KG1 (cell line): ENCODE results near the gene GIT2.

ENCODE experiments used
- DNase-seq: peaks from one replicate; lab custom pipeline; 2025; lab: John Stamatoyannopoulos, UW

GIT2 gene

DNA sequence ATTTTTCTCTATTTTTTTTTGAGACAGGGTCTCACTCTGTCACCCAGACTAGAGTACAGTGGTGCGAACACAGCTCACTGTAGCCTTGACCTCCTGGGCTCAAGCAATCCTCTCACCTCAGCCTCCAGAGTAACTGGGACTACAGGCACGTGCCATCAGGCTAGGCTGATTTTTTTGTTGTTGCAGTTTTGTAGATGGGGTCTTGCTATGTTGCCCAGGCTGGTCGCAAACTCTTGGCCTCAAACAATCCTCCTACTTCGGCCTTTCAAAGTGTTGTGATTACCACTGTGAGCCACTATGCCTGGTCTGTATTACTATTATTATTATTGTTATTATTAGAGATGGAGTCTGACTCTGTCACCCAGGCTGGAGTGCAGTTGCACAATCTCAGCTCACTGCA is 23.3 kb downstream of the GIT2 start:
- no peak for DNase-seq

DNA sequence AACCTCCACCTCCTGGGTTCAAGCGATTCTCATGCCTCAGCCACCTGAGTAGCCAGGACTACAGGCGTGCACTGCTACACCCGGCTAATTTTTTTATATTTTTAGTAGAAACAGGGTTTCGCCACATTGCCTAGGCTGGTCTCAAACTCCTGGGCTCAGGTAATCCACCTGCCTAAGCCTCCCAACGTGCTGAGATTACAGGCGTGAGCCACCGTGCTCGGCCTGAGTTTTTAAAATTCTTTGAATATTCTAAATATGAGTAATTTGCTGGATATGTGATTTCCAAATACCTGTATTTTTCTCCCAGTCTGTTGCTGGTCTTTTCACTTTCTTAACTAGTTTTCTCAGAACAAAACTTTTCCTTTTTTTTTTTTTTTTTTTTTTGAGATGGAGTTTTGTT is 27.4 kb downstream of the GIT2 start:
- no peak for DNase-seq

DNA sequence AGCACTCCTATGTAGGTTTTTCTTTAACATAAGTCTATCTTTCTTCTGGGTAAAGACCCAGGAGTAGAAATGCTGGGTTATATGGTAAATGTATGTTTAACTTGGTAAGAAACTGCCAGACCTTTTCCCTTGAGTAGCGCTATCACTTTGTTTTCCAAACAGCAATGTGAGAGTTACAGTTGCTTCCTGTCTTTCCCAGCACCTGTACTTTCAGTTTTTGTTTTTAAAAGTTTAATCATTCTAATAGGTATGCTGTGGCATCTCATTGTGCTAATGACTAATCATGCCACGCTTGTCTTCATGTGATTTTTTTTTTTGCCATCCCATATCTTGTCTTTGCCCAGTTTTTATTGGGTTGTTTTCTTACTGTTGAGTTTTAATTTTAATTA is 28.1 kb downstream of the GIT2 start:
- DNase-seq = no peak

DNA sequence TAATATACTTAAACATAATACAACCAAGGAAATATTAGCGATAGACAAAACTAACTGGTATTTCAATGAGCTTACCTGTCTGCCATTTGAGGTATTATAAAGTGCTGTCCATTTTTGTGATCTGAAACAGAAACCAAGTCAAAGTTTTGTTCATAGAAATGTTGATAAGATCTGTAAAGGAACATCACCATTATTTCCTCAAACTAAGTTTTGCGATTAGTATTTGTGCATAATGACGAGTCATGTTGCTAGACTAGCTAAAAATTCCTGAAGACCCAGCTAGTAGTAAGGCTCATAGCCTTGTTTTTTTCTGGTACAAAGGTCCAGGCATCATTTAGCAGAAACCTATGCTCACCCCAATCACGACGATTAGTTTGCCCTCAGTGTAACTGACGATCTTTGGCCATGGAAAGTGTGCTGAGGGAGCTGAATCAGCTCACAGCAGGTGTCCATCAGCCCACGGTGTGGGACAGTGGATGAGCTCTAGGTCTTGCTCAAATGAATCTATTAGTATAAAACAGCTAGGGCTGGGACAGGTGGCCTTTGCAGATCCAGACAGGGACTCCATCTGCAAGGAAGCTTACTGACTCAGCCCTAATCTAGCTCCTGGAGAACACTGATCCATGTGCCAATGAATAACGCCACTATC is 28.7 kb downstream of the GIT2 start:
- no peak for DNase-seq

DNA sequence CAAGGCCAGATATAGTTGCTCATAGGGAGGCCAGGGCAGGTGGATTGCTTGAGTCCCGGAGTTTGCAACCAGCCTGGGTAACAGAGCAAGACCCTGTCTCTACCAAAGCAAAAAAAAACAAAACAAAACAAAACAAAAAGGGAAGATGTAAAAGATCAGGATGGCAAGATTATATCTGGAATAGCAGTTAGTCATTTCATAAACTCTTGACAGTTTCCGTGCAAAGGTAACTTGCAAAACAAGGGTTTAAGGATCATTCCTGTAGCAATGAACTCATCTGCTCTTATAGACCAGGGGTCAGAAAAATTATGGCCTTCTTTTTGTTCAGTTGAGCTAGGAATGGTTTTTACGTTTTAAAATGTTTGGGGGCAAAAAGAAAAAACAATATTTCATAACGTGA is 29.6 kb downstream of the GIT2 start:
- DNase-seq = no peak

DNA sequence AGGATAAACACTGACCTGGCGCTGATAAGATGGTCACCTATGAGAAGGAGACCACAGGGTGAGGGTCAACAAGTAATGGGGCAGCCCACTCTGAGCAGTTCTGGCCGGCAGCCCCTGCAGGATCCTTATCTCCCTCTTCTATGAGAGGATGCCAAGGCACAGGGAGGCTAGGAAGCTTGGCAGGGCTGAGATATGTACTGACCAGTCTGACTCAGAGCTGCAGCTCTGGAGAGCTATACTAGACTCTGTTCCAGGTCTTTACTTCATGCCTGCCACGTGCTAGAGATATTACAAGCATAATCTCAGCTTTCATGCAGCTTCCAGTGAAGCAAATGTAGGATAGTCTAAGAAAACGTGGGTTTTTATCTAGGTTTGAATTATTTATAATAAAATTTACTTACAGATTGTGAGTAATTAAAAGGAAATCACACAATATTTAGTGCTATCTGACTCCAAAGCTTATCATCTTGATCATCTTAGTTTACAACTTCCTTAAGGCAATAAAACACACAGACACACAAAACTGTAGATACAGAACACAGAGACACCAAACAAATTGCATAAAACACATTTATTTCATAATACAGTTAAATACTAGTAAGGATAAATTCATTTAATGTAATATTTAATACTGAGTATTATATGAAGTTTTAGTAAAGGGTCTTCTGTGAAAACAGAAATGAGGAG is 32.3 kb downstream of the GIT2 start:
- no peak for DNase-seq

DNA sequence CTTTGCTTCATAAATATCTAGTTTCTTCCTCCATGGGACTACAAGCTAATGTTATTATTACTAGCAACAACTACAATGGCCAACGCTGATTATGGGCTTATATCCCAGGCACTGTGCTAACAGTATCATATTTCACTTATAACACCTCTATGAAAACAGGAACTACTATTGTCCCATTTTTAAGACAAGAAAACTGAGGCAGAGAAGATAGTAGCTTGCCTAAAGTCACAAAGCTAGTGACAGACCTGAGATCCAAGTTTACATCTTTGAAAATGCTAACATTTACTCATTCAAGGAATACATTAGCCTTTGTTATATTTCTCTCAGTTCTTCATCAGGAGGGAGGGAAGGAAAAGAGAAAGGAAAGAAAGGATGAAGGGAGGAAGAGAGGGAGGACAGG is 32.8 kb downstream of the GIT2 start:
- no peak for DNase-seq

DNA sequence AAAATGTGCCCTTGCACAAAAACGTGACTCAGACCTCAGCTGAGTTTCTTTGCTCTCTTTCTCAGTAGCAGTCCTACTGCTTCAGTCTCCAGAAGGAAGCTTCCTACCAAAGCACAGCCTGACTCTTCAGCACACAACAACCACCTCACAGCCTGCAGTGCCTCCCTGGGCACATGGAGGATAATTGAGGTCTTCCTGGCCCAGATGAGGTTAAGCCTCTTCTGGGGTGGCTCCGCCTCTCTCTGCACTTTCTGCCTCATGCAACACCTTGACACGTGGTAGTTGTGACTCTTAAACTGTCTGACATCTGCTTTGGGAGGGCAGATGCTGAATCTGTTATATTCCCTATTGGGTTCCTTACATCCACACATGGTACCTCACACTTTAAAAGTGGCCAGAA is 33.8 kb downstream of the GIT2 start:
- no peak for DNase-seq

DNA sequence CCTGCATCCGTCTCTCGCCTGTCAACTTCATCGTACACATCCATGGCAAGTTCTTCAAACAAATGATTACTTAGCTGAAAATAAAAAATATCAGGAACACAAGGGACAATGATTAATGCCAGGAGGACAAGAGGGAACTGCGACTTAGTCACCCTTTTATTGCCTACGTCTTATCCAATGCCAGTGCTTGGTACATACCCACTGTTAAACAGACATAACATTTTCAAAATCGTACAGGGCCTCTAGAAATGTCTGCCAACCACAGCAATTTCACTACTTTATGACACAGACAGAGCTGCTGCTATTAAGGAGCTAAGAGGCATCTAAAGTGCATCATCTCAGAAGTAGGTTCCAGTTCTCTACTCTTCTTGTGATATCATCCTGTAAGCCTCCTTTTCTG is 34.6 kb downstream of the GIT2 start:
- DNase-seq = no peak

DNA sequence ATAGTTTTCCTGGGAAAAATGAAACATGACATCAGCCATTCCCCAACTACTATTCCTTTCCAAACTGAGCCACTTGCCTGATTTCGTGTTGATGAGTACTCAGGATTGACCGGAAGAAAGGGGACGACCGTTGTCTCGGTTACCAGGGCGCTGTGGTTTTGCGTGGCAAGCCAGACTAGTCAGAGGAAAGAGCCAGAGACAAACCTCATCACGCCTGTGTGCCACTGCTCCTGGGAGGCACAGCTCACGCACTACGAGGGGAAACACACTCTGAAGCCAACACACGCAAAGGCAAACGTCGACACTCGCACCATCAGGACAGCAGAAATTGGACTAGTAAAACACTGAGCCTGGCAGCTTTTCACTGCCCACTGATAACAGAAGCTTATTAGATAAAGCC is 35.0 kb downstream of the GIT2 start:
- DNase-seq = no peak

DNA sequence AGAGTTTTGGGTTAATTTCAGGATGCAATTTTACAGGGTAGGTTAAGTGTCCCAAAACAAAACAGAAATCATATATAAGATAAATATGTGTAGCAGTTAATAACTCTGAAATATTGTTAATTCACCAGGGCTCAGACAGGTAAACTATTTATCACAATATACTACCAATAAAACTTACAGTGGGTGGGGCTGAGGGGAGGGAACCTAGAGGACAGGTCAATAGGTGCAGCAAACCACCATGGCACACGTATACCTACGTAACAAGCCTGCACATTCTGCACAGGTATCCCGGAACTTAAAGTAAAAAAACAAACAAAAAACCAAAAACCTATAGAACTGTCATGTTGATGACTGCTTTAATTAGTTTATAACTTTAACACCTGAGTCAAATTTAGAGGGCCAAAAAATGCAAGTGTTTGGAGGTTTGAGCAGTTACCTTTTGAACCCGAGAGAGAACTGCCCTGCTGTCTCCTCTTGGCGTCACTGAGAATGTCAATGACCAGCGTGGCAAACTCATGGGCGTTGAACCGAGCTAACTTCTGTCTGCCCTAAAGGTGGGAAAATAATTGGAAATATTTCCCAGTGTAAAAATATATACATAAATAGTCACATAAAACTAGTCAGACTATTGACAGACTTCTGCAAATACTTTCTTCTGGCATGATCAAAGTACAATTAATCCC is 36.6 kb downstream of the GIT2 start:
- no peak for DNase-seq

DNA sequence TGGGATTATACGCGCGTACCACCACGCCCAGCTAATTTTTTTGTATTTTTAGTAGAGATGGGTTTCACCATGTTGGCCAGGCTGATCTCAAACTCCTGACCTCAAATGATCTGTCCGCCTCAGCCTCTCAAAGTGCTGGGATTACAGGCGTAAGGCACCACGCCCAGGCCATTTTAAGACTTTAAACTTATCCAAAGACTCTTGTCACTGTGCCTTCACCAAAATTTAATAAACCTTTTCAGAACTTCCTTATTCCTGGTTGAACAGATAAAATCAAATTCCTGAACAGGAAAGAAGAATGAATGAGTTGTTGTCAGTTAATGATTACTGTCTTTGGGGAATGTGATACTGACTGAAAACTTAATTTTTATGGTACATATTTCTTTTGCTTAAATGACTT is 37.8 kb downstream of the GIT2 start:
- DNase-seq = no peak

DNA sequence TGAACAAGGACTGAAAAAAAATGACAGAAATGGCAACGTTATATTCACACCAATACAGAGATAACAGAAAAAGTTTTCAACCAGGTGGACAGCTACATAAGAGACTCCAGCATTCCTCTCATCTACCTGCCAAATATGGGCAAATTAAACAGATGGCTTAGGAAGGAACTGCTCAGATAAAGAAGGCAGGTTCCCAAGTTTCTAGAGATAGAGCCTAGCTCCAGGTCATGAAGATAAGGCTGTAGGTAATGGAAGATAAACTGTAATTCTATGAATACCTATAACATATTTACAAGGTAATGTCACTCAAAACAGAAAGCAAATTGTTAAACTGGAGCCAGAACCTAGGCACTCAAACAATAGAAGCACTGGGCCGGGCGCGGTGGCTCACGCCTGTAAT is 42.5 kb downstream of the GIT2 start:
- no peak for DNase-seq

DNA sequence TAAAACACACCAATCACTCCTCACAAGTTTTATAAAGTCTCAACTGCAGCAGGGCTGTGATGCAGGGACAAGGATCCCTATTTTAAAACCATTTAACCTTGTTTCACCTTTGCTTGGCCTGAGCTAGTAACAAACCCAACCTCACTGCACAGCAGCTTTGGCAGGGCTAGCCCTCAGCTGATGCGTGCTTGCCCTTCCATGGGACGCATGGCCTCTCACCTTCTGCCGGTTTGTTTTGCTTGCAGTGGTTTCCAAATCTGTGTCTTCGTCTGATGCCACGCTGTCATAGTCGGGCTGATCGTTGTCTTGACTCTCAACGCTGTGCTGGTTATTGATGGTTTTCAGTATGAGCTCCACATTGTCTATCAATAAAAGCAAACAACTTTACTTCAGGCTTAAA is 43.3 kb downstream of the GIT2 start:
- DNase-seq = no peak

DNA sequence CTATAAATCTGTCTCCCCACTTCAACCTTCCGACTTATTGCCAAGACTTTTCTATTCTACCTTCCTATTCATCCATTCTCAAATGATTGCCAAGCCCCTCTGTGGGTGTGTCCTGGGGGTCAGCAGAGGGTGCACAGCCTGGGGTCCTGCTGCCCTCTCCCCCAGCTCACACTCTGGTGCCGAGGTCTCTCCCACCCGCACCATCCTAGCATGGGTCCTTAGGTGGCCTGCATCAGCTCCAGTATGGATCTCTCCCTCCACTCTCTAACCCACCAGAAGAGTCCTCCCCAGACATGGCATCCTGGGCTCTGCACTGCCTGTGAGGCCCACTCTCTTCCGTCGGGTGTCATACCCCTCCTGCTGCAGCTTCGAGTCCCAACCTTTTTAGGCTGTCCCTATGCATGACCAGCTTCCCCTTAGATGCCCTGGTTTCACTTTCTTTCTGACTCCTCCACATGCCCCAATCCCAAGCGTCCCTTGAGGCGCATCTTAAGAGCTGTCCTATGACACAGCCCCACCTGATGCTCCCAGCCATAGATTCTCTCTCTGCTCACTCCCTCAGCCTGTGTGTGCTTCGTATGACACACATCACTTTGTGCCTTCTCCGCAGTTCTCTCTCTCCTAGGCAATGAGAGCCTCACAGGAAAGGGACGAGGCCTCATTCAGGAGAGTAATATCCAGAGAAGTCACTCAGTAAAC is 43.9 kb downstream of the GIT2 start:
- no peak for DNase-seq

DNA sequence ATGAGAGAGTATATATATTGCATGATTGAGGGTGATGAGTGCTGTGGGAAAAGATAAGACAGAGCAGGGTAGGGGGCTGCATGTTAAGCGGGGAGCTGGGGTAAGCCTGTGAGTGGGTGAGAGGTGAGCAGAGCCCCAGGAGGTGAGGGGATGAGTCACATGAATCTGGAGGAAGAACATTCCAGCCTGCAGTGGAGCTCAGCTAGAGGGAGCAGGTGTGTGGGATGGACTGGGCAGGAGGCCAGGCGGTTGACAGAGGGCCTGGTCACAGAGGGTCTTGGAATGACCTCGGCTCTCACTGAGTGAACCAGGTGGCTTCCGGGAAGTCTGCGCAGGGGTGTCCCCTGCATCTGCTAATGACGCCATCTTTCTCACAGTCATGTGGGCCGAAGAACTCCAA is 44.4 kb downstream of the GIT2 start:
- DNase-seq = no peak

DNA sequence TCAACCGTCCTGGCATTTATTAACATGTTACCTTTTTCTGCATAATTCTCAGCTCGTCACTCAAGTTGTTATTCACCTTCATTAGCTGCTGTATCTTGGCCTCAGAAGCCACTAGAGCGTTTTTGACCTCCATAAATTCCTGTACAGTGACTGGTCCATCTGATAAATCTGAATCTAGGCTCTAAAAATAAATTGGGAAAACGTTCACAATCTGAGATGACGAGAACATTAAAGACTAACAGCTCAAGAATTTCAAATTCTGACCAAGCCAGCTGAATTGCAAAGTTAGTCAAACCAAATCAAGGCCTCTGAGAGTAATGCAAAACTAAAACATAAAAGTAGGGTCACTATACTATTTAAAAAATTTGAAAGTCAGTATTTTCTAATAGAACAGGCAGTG is 45.0 kb downstream of the GIT2 start:
- DNase-seq = no peak

DNA sequence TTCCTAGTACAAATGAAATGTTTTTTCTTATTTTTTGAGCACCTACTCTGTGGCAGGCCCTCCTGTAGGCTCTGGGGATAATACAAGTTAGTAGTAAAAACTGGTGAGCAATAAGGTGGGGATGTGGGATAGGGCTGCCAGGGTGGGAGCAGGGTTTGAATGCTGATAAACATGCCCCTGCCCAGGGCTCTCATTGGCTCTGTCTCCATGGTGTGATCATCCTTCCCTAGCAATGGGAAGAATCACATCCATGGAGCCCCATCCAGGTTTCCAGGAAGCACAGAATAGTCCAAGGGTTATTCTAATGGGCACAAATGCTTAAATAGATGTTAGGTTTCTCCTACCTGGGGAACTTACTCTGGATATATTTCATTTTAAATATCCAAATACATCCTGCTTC is 45.5 kb downstream of the GIT2 start:
- no peak for DNase-seq

DNA sequence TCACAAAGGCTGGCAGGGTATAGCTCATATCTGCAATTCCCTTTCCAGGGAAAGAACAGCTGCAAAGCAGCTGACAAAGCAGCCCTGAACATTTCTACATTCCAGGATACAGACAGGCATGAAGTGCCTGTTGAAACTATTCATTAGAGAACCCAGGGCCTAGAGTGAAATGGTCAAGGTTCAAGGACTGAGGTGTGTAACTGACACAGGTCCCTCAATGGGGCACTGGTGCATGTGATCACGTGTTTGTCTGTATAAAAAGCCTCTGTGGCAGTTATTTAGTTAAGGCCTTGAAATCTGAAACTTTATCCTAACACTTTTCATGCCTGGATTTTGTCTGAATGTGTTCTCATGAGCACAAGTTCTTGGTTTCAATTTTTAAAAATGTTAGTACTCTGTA is 47.1 kb downstream of the GIT2 start:
- no peak for DNase-seq

DNA sequence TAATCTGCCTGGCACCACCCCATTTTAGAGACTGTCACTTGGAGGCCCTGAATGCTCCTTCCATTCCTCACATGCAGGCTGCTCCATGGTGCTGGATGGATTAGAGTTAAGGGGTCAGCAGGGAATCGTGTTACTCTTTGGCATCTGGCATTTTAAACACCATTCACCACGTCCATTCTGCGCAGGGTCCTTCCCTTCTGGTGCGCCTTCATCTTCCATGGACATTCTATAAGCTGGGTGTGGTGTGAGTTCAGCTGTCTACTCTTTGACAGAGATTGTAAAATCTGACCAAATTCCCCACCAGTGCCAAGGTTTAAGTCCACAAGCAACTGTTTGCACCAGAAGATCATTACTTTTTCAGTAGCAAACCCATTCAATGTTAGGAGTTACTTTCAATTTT is 47.8 kb downstream of the GIT2 start:
- DNase-seq = no peak

DNA sequence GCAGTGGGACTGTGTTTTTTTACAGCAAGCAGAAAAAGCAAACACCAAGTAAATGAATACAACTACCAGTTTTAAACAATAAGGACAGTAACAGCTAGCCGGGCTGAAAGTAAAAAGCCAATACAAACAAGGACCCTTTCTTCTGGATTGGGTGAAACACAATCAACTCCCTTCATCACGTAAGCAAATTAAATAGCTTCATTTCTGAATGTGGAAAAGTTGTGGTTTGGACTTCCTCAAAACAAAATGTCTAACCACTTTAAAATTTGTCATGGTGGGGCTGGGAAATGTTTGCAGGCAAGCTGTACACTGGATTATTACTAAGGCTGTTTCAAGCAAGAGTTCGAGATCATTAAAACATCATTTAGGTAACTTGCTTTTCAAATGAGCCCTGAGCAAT is 48.6 kb downstream of the GIT2 start:
- DNase-seq = no peak

DNA sequence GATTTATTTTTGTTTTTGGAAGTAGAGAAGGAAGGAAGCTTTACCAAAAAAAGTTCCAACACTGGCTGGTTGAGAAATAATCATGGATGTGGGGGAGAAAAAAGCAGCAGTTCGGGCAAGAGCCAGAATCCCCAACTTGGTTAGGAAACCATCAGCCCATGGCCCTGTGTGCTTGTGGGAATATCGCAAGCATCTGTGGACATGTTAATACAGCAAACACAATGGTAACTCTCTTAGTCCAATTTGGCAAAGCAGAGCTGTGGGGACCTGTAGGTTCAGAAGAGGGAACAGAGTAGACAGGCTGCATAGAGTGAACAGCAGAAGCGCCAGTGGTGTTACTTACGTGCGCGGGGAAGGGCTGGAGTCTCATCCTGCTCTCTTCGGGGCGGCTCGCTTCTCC is 49.3 kb downstream of the GIT2 start:
- DNase-seq = no peak

DNA sequence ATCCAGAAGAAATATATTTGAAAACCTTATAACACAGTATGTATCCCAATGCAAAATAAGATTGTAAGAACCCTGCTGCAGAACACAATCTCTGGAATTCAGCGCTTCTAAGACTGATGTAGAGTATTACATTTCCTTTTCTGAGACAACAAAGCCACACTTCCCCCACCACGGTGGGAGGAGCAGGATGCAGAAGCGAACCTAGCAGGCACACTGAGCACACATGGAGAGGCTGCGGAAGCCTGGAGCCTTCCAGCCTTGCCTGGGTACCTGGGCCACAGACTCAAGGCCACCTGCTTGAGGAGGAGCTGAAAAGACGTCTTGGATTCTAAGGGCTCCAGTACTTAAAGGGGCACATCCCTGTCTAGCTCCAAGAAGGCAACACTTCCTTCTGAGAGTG is 49.7 kb downstream of the GIT2 start:
- DNase-seq = no peak
